ENCODE measurements around the gene VRK1.

Gene VRK1

GRCh38 chr14:96905825-96906224 is 108.6 kb downstream of the VRK1 start:
- peak; percentile 74 to 92 for DNase-seq (ENCODE audit: low read depth in 1 of 2, low spot score in 1 of 2)

GRCh38 chr14:96906434-96906833 is 109.3 kb downstream of the VRK1 start:
- Histone ChIP-seq H3K27ac (replicated peaks) (peak overlapping the region; percentile 72), H3K4me3 (replicated peaks; ENCODE audit: insufficient read depth, low read length) (no peak overlapping the region), H3K27me3 (ENCODE audit: insufficient read depth, poor library complexity, severe bottlenecking) (no peaks in the 10 kb centered on the region)
- DNase-seq (ENCODE audit: low read depth in 1 of 2, low spot score in 1 of 2), result peak in 1 of 2 experiments; percentile 56
- no peak for TF ChIP-seq GABPA (IDR thresholded peaks at IDR 0.05; ENCODE audit: low read depth)
- TF ChIP-seq CTCF (IDR thresholded peaks at IDR 0.05; ENCODE audit: insufficient read depth, low read length), result no peak
- TF ChIP-seq SPI1 (IDR thresholded peaks at IDR 0.05; ENCODE audit: borderline replicate concordance, low read depth), result no peak
- no peak for TF ChIP-seq REST (IDR thresholded peaks at IDR 0.05; ENCODE audit: insufficient replicate concordance, low read depth)
- TF ChIP-seq POLR2AphosphoS5 (IDR thresholded peaks at IDR 0.05; ENCODE audit: low read depth), result no peak

More at GRCh38 chr14:96905825-96906224, 108.6 kb downstream of the VRK1 start:
- TF ChIP-seq POLR2AphosphoS5 (IDR thresholded peaks at IDR 0.05; ENCODE audit: low read depth) (peak; percentile 52; the same call in 1 of the 2 replicates), CTCF (IDR thresholded peaks at IDR 0.05; ENCODE audit: insufficient read depth, low read length) (no peak), GABPA (IDR thresholded peaks at IDR 0.05; ENCODE audit: low read depth) (no peak), REST (IDR thresholded peaks at IDR 0.05; ENCODE audit: insufficient replicate concordance, low read depth) (peak; percentile 12), SPI1 (IDR thresholded peaks at IDR 0.05; ENCODE audit: borderline replicate concordance, low read depth) (no peak)
- H3K27me3 ChIP-seq (ENCODE audit: insufficient read depth, poor library complexity, severe bottlenecking), result no peaks in the 10 kb centered on the region
- H3K27ac ChIP-seq (replicated peaks), result peak overlapping the region; percentile 72
- no peak overlapping the region for H3K4me3 ChIP-seq (replicated peaks; ENCODE audit: insufficient read depth, low read length)

- no peak for TF ChIP-seq CTCF (IDR thresholded peaks at IDR 0.05; ENCODE audit: insufficient read depth, low read length)
- TF ChIP-seq REST (IDR thresholded peaks at IDR 0.05; ENCODE audit: insufficient replicate concordance, low read depth), result no peak
- TF ChIP-seq POLR2AphosphoS5 (IDR thresholded peaks at IDR 0.05; ENCODE audit: low read depth), result no peak
- no peak for TF ChIP-seq GABPA (IDR thresholded peaks at IDR 0.05; ENCODE audit: low read depth)
- DNase-seq (ENCODE audit: low read depth in 1 of 2, low spot score in 1 of 2), result no peak
- H3K4me3 ChIP-seq (replicated peaks; ENCODE audit: insufficient read depth, low read length), result no peak overlapping the region
- H3K27ac ChIP-seq (replicated peaks), result no peak overlapping the region
- H3K27me3 ChIP-seq (ENCODE audit: insufficient read depth, poor library complexity, severe bottlenecking), result no peaks in the 10 kb centered on the region
These were observed 112.7 kb downstream of the VRK1 start for GRCh38 chr14:96909841-96910364.

Data from HL-60 (cell line).